Measurements from ENCODE around the gene EFEMP1.

DNA sequence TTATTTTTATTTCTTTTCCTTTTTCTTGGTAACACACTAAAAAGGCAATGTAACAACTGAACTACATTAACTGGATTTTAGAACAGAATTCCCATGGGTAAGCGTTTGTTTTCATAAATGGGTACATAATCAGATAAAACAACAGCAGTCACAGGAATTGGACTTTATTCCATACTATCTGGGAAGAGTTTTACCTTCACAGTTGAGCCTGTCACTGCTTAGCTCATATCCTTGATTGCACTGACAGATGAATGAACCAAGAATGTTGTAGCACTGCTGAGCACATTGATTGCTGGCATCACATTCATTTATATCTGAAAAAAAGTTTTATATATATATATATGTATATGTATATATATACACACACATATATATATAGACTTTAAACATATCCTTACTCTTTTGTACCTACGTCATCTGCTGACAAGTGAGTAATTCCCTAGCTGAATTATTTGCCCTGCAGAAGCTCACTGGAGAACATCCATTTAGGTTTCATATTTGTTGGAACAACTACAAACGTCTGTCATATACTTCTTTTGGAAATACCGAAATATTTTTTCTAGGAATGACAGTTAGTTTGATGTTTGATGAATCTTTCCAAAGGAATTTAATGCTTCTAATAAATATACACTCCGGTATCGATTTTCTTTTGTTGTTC is 47.0 kb downstream of the EFEMP1 start:
- TF ChIP-seq, protein P1, sequence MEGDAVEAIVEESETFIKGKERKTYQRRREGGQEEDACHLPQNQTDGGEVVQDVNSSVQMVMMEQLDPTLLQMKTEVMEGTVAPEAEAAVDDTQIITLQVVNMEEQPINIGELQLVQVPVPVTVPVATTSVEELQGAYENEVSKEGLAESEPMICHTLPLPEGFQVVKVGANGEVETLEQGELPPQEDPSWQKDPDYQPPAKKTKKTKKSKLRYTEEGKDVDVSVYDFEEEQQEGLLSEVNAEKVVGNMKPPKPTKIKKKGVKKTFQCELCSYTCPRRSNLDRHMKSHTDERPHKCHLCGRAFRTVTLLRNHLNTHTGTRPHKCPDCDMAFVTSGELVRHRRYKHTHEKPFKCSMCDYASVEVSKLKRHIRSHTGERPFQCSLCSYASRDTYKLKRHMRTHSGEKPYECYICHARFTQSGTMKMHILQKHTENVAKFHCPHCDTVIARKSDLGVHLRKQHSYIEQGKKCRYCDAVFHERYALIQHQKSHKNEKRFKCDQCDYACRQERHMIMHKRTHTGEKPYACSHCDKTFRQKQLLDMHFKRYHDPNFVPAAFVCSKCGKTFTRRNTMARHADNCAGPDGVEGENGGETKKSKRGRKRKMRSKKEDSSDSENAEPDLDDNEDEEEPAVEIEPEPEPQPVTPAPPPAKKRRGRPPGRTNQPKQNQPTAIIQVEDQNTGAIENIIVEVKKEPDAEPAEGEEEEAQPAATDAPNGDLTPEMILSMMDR (conservative IDR thresholded peaks at IDR 0.05 in 1 of 2, IDR thresholded peaks at IDR 0.05 in 1 of 2; ENCODE audit: extremely low read depth in 1 of 2, insufficient read depth in 1 of 2, low read depth in 1 of 2, low read length in 2 of 2): no peak
- TF ChIP-seq EZH2 (IDR thresholded peaks at IDR 0.05; ENCODE audit: borderline replicate concordance, low read length): no peak
